Osteoblast (primary cell): ENCODE data around the gene SLC26A1. TPM values are rescaled to one million over a fixed set of nuclear protein-coding genes. Genes with fewer than 3 reads are reported as not detected.

Experiments
- DNase-seq: peaks from one replicate; pipeline ENCODE4 v3.0.0; 2011; ENCODE audit warnings: low spot score, mixed read lengths; ENCODE audit not compliant: insufficient read length; ENCODE audit errors: missing footprints
- H2AFZ ChIP-seq: 2 replicates; pipeline ENCODE4 v1.6.0; 2011; ENCODE audit warnings: mild to moderate bottlenecking, low read length
- H3K27ac ChIP-seq: 2 replicates; pipeline ENCODE4 v1.5.1; 2011; ENCODE audit warnings: mild to moderate bottlenecking, low read depth, low read length, moderate library complexity
- H3K27me3 ChIP-seq: 2 replicates; pipeline ENCODE4 v1.6.0; 2012; ENCODE audit warnings: mild to moderate bottlenecking, control low read depth, inconsistent platforms, low read length, moderate library complexity; ENCODE audit not compliant: insufficient read depth
- H3K36me3 ChIP-seq: 2 replicates; pipeline ENCODE4 v1.5.1; 2011; ENCODE audit warnings: mild to moderate bottlenecking, low read length, control low read depth, moderate library complexity; ENCODE audit not compliant: insufficient read depth
- H3K4me1 ChIP-seq: 2 replicates; pipeline ENCODE4 v1.5.1; 2011; ENCODE audit warnings: mild to moderate bottlenecking, low read length, control low read depth, moderate library complexity; ENCODE audit not compliant: insufficient read depth
- H3K4me2 ChIP-seq: 2 replicates; pipeline ENCODE4 v1.6.0; 2011; ENCODE audit warnings: mild to moderate bottlenecking, low read length; ENCODE audit not compliant: insufficient read depth
- H3K4me3 ChIP-seq: fragments of 200-600 bp; sonication (generic); 3 replicates; pipeline ENCODE4 v1.5.1; 2012; ENCODE audit warnings: mild to moderate bottlenecking, low read length, inconsistent platforms; ENCODE audit not compliant: insufficient read depth
- H3K79me2 ChIP-seq: 2 replicates; pipeline ENCODE4 v1.6.0; 2012; ENCODE audit warnings: mild to moderate bottlenecking, low read length, control low read depth, inconsistent platforms; ENCODE audit not compliant: insufficient read depth
- H3K9me3 ChIP-seq: 2 replicates; pipeline ENCODE4 v1.5.1; 2011; ENCODE audit warnings: low read depth, low read length, control low read depth
- H4K20me1 ChIP-seq: 2 replicates; pipeline ENCODE4 v1.6.0; 2012; ENCODE audit warnings: mild to moderate bottlenecking, low read length, control low read depth; ENCODE audit not compliant: insufficient read depth
- CTCF ChIP-seq: IDR thresholded peaks from 2 replicates; pipeline ENCODE4 v1.5.1; 2011; ENCODE audit warnings: mild to moderate bottlenecking, low read depth, low read length, moderate library complexity; ENCODE audit errors: extremely low read depth
- total RNA-seq: library from RNA; depleted of rRNA; stranded (reverse); fragments of >200 nt; gene quantifications from 2 replicates; pipeline ENCODE4 v1.2.3, GENCODE V29; 2012

SLC26A1 gene
- total RNA-seq, 1 donor = 0.36 TPM

DNA sequence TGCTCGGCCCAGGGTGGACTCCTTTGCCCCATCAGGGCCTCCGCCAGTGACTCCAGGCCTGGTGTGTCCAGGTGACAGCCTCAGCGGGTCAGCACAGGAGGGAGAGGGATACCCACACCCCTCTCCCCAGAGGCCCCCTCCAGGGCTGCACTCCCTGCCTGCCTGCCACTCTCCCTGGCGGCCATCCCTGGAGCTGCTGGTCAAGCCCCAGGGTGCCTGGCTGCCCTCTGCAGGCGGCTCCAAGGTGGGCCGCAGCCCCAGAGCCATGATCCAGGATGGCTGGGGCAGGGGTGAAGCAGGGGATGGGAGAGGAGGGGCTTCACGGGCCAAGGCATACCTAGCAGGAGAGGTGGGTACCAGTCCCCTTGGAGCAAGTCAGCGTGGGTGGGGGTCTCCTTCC lies 22.0 kb upstream of the SLC26A1 start:
- H3K27me3 ChIP-seq = no peaks in the 10 kb centered on the region
- H2AFZ ChIP-seq = no peak overlapping the region
- no peaks in the 10 kb centered on the region for H3K9me3 ChIP-seq
- H3K4me1 ChIP-seq = peaks cover 9% of the 10 kb centered on the region
- no peak for TF ChIP-seq CTCF
- H3K4me2 ChIP-seq = no peak overlapping the region
- no peaks in the 10 kb centered on the region for H3K79me2 ChIP-seq
- H4K20me1 ChIP-seq = peaks cover 26% of the 10 kb centered on the region
- DNase-seq = no peak
- no peak overlapping the region for H3K27ac ChIP-seq
- H3K4me3 ChIP-seq = no peak overlapping the region
- peaks cover 3% of the 10 kb centered on the region for H3K36me3 ChIP-seq

DNA sequence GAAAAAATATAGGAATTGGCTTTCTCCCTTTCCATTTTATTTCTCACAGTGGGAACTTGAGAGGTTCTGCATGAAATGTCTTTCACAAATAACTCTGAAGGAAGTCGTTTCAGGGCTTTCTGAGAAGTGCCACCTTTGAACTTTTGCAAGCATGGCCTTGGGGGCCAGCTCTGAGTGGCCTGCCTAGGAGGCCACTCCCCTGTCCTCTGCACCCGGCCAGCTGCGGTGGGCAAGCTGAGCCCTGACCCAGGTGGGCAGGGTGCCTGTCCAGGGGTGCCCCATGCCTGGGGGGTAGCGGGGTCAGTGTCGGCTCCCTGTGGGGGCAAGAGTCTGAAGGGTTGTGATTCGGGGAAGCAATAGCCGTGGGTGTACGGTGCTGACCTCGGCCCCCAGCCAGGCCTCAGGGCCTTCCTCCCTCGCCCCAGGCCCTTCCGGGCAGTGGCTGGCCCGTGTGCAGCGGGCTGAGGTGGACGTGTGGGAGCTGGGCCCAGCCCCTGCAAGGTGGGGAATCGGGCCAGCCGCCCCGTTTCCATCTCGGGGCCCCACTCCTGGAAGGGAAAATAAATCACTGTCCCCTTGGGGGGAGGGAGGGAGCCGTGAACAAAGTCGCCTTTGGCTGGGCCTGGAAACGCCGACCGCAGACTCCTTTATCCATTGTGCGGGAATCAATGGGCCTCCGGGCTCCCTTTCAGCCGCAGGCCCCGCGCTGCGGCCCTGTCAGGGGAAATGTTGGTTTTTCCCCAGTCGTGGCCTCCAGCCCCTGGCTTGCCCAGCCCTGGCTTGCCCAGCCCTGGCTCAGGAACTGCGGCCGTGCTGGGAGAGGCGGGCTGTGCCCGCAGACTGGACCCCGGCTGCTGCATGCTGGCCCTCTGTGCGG lies 21.3 kb upstream of the SLC26A1 start:
- DNase-seq = no peak
- Histone ChIP-seq H3K36me3 (peaks cover 3% of the 10 kb centered on the region), H3K9me3 (no peaks in the 10 kb centered on the region), H3K27ac (no peak overlapping the region), H3K27me3 (no peaks in the 10 kb centered on the region), H4K20me1 (peaks cover 21% of the 10 kb centered on the region), H3K79me2 (no peaks in the 10 kb centered on the region), H3K4me3 (no peak overlapping the region), H3K4me1 (peaks cover 14% of the 10 kb centered on the region), H2AFZ (no peak overlapping the region), H3K4me2 (no peak overlapping the region)
- TF ChIP-seq CTCF = no peak

- Histone ChIP-seq H3K9me3 (no peaks in the 10 kb centered on the region), H3K27ac (no peak overlapping the region), H4K20me1 (peaks cover 21% of the 10 kb centered on the region), H3K4me3 (no peak overlapping the region), H3K4me2 (no peak overlapping the region), H3K4me1 (peaks cover 18% of the 10 kb centered on the region), H2AFZ (no peak overlapping the region), H3K36me3 (peaks cover 3% of the 10 kb centered on the region), H3K79me2 (no peaks in the 10 kb centered on the region), H3K27me3 (peaks cover 8% of the 10 kb centered on the region)
- DNase-seq = no peak
- TF ChIP-seq CTCF = no peak
Observed at GRCh38 chr4:1013225-1014073, 20.2 kb upstream of the SLC26A1 start.
